Parathyroid adenoma (tissue), 2 donors: Measurements from ENCODE around the gene DNAJC5.
A peak's percentile ranks its signal among the peaks of the same experiment; 100 is the strongest.

Source experiments
- H2AFZ ChIP-seq: fragments of 300-600 bp; sonication (generic); one replicate; pipeline ENCODE4 v1.7.0; 2017; ENCODE audit warnings: antibody characterized with exemption, mild to moderate bottlenecking
- H3K27ac ChIP-seq: fragments of 300-600 bp; sonication (generic); one replicate; pipeline ENCODE4 v1.7.0; 2017
- H3K27me3 ChIP-seq: fragments of 300-600 bp; sonication (generic); one replicate; pipeline ENCODE4 v1.7.0; 2017; ENCODE audit warnings: low read length; ENCODE audit not compliant: control insufficient read depth, insufficient read depth
- H3K36me3 ChIP-seq: fragments of 300-600 bp; sonication (generic); one replicate; pipeline ENCODE4 v1.7.0; 2017; ENCODE audit warnings: low read length; ENCODE audit not compliant: control insufficient read depth, insufficient read depth
- H3K4me1 ChIP-seq: fragments of 300-600 bp; sonication (generic); one replicate; pipeline ENCODE4 v1.7.0; 2017; ENCODE audit warnings: control low read depth
- H3K4me2 ChIP-seq: fragments of 300-600 bp; sonication (generic); one replicate; pipeline ENCODE4 v1.7.0; 2017; ENCODE audit warnings: low read length
- H3K4me3 ChIP-seq: fragments of 300-600 bp; sonication (generic); one replicate; pipeline ENCODE4 v1.7.0; 2017; ENCODE audit warnings: low read depth, low read length
- H3K79me2 ChIP-seq: fragments of 300-600 bp; sonication (generic); one replicate; pipeline ENCODE4 v1.7.0; 2017; ENCODE audit warnings: control low read depth
- H3K9ac ChIP-seq: fragments of 300-600 bp; sonication (generic); one replicate; pipeline ENCODE4 v1.7.0; 2017; ENCODE audit warnings: mild to moderate bottlenecking
- H3K9me3 ChIP-seq: fragments of 300-600 bp; sonication (generic); one replicate; pipeline ENCODE4 v1.7.0; 2017; ENCODE audit warnings: low read length; ENCODE audit not compliant: control insufficient read depth
- TF ChIP-seq, protein P1 (sequence below): fragments of 300-600 bp; sonication (generic); IDR thresholded peaks from one replicate; pipeline ENCODE4 v1.7.0; 2017; ENCODE audit warnings: antibody characterized with exemption, mild to moderate bottlenecking
- donor health status: primary hyperparathyroidism.

Gene DNAJC5

DNA sequence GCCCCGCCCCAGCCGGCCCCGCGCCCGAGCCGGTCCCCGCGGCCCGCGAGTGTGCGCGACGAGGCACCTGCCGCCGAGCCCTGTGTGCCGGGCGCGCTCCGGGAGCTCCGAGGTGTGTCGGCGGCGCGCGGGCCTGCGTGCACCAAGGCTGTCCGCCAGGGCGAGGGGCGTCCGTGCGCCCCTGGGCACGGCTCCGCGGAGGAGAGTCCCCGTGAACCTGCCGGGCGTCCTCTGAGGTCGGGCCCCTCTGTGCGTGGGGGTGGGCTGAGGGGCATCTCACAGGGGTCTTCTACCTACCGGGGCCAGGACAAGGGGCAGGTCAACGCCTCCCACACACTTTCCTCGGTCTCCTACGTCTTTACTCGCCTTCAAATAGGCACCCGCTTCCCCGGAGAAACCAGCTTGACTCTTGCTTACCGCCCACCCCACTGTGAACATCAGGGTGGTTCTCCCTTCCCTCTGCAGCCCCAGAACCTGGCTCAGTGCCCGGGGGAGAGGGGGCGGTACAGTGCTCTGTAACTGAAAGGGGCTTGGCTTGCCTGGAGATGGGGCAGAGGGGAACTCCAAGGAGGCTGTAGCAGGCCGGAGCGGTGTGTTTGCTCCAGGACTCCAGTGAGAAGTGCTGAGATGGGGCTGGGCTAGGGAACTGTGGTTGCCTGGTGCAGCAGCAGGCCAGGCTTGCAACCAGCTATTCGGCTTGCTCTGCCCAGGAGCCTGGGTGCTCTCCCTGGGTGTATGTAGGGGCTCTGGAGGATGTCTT lies 84.8 kb downstream of the DNAJC5 start, which contains the start of gene SAMD10:
Gene SAMD10 (minus strand): TSS at position 86 of the 760 bp plus-strand sequence. CDS start 175 bp downstream, outside the sequence.
- Histone ChIP-seq H3K9ac (peak within 1 kb of the TSS; percentile 25), H3K27ac (peak within 1 kb of the TSS; percentile 90), H3K79me2 (peaks cover 7% of the 10 kb centered on the region), H3K36me3 (no peaks in the 10 kb centered on the region), H3K4me3 (peak within 1 kb of the TSS; percentile 73), H3K4me2 (peak within 1 kb of the TSS; percentile 72), H3K4me1 (peaks cover 11% of the 10 kb centered on the region), H3K27me3 (no peaks in the 10 kb centered on the region), H3K9me3 (no peaks in the 10 kb centered on the region), H2AFZ (peak within 1 kb of the TSS; percentile 99)
- TF ChIP-seq, protein P1, sequence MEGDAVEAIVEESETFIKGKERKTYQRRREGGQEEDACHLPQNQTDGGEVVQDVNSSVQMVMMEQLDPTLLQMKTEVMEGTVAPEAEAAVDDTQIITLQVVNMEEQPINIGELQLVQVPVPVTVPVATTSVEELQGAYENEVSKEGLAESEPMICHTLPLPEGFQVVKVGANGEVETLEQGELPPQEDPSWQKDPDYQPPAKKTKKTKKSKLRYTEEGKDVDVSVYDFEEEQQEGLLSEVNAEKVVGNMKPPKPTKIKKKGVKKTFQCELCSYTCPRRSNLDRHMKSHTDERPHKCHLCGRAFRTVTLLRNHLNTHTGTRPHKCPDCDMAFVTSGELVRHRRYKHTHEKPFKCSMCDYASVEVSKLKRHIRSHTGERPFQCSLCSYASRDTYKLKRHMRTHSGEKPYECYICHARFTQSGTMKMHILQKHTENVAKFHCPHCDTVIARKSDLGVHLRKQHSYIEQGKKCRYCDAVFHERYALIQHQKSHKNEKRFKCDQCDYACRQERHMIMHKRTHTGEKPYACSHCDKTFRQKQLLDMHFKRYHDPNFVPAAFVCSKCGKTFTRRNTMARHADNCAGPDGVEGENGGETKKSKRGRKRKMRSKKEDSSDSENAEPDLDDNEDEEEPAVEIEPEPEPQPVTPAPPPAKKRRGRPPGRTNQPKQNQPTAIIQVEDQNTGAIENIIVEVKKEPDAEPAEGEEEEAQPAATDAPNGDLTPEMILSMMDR = peak; percentile 7

DNA sequence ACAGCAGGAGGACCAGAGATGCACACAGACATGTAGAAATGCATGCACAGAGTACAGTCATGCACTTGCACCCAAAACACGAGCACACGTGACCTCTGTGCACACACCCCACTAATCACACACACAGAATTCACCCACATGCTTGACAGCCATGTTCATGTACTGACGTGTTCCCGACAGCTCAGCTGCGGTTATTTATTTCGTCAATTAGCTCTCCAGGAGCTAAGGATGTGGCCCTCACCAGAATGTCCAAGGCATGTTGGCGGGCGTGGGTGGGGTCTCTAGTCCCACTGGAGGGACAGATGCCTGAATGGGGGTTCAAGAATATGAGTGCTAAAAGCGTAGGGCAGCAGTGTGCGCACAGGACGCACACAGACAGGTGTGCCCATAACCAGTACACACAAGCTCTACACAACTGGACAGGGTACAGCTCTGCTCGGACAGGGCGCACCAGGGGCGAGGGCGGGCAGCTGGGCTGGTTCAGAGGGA lies 85.4 kb downstream of the DNAJC5 start:
- Histone ChIP-seq H2AFZ (peak overlapping the region; percentile 99), H3K4me2 (peak overlapping the region; percentile 57), H3K4me3 (peak overlapping the region; percentile 73), H3K27me3 (no peaks in the 10 kb centered on the region), H3K4me1 (peaks cover 11% of the 10 kb centered on the region), H3K79me2 (peaks cover 10% of the 10 kb centered on the region), H3K36me3 (no peaks in the 10 kb centered on the region), H3K9me3 (no peaks in the 10 kb centered on the region), H3K27ac (peak overlapping the region; percentile 90), H3K9ac (no peak overlapping the region)
- TF ChIP-seq, protein P1 = no peak

DNA sequence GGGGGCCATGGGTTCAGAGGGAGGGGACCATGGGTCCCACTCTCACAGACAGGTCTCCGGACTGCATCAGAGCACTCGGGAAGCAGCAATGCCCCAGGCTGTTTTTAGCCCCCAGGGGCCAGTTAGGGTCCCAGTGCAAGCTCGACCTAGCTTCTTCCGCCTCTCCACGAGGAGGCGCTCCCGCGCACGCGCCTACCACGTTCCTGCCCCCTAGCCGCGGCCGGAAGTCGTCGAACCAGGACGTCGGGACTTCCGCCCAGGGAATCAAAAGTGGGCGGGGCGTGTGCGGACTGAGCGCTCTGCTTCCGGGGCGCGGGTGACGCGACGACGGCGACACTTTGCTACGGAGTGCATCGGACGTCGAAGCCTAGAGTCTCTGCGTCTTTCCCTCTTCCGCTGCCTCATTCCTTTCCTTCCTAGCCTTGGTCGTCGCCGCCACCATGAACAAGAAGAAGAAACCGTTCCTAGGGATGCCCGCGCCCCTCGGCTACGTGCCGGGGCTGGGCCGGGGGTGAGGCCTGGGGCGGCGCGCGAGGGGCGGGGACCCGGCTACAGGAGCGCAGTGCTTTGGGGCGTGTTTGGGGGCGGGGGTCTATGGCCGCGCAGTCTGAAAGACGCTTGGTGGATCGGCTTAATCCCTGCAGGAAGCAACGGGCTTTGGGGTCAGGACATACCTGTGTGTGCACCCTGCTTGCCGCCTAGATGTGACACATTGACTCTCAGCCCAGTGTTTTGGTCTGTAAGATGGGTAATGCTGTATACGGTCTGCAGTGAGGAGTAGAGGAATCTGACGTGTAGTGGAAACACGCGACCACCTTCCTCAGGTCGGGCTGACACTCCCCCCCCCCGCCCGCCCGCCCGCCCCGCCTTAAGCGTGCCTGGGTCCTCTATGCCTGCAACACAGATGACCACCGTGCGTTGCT lies 86.1 kb downstream of the DNAJC5 start, which contains the start of gene PRPF6:
Gene PRPF6 (plus strand): TSS at position 327 of the 923 bp plus-strand sequence. CDS start 114 bp downstream, at position 441.
- Histone ChIP-seq H3K9ac (peak within 1 kb of the TSS; percentile 93), H3K27me3 (no peaks in the 10 kb centered on the region), H3K4me3 (peak within 1 kb of the TSS; percentile 73), H3K4me2 (peak within 1 kb of the TSS; percentile 57), H3K4me1 (peaks cover 11% of the 10 kb centered on the region), H3K36me3 (no peaks in the 10 kb centered on the region), H3K27ac (peak within 1 kb of the TSS; percentile 90), H3K9me3 (no peaks in the 10 kb centered on the region), H2AFZ (peak within 1 kb of the TSS; percentile 99), H3K79me2 (peaks cover 11% of the 10 kb centered on the region)
- TF ChIP-seq, protein P1 = peak; percentile 92

DNA sequence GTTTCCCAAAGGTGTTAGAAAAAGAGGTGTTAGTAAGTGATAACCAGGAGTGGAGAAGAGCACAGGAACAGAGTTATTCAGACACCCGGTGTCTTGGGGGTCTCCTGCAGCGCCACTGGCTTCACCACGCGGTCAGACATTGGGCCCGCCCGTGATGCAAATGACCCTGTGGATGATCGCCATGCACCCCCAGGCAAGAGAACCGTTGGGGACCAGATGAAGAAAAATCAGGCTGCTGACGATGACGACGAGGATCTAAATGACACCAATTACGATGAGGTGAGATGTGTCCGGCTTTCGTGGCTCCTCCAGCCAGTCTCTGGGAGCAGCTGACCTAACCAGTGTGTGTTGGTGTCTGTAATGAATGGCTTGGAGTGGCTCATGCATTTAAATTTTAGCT lies 88.0 kb downstream of the DNAJC5 start:
- Histone ChIP-seq H3K4me1 (peaks cover 11% of the 10 kb centered on the region), H3K4me2 (no peak overlapping the region), H3K36me3 (no peaks in the 10 kb centered on the region), H2AFZ (no peak overlapping the region), H3K79me2 (peaks cover 11% of the 10 kb centered on the region), H3K27me3 (no peaks in the 10 kb centered on the region), H3K9ac (no peak overlapping the region), H3K4me3 (no peak overlapping the region), H3K9me3 (no peaks in the 10 kb centered on the region), H3K27ac (no peak overlapping the region)
- TF ChIP-seq, protein P1 = no peak
